SU-DHL-6 (cell line): ENCODE measurements around the gene MYH15.

Experiments used
- H2AFZ ChIP-seq: fragments of 200-600 bp; sonication (generic); 2 replicates; pipeline ENCODE4 v1.6.1; 2014; ENCODE audit warnings: low read depth, mild to moderate bottlenecking, moderate library complexity, mixed read lengths, antibody characterized with exemption, low read length; ENCODE audit not compliant: severe bottlenecking
- H3F3A ChIP-seq: fragments of 200-600 bp; shearing (Covaris generic); 2 replicates; pipeline ENCODE4 v1.6.0; 2016; ENCODE audit warnings: antibody characterized with exemption, mild to moderate bottlenecking; ENCODE audit not compliant: insufficient read depth
- H3K27ac ChIP-seq: fragments of 200-600 bp; sonication (generic); 2 replicates; pipeline ENCODE4 v1.5.1; 2016; ENCODE audit warnings: low read depth, mild to moderate bottlenecking, low read length, moderate library complexity, mixed read lengths
- H3K27me3 ChIP-seq: fragments of 200-600 bp; sonication (generic), shearing (Covaris generic); 2 replicates; pipeline ENCODE4 v1.6.0; 2014; ENCODE audit warnings: mild to moderate bottlenecking, low read length
- H3K36me3 ChIP-seq: fragments of 200-600 bp; sonication (generic); 2 replicates; pipeline ENCODE4 v1.6.1; 2014; ENCODE audit warnings: mild to moderate bottlenecking, low read length, mixed read lengths
- H3K4me2 ChIP-seq: fragments of 300-600, 200-600 bp; shearing (Covaris generic), sonication (generic); 2 replicates; pipeline ENCODE4 v1.6.0; 2014; ENCODE audit warnings: low read length, low read depth, mild to moderate bottlenecking; ENCODE audit not compliant: poor library complexity, severe bottlenecking
- H3K4me3 ChIP-seq: fragments of 200-600 bp; sonication (generic); 2 replicates; pipeline ENCODE4 v1.5.1; 2014; ENCODE audit warnings: antibody characterized with exemption, low read length, mild to moderate bottlenecking, mixed read lengths; ENCODE audit not compliant: insufficient read depth, poor library complexity, severe bottlenecking
- H3K79me2 ChIP-seq: fragments of 200-600 bp; sonication (generic); 2 replicates; pipeline ENCODE4 v1.6.1; 2014; ENCODE audit warnings: mild to moderate bottlenecking, low read length, moderate library complexity; ENCODE audit not compliant: insufficient read depth
- H3K9ac ChIP-seq: fragments of 200-600 bp; sonication (generic); 2 replicates; pipeline ENCODE4 v1.7.0; 2014; ENCODE audit warnings: mild to moderate bottlenecking, low read length
- H3K9me2 ChIP-seq: fragments of 200-600 bp; sonication (generic); replicated peaks from 2 replicates; pipeline ENCODE4 v1.6.1; 2014; ENCODE audit warnings: low read length; ENCODE audit not compliant: insufficient read depth
- H3K9me3 ChIP-seq: fragments of 200-600 bp; sonication (generic); 2 replicates; pipeline ENCODE4 v1.6.1; 2014; ENCODE audit warnings: low read length, mixed read lengths; ENCODE audit not compliant: insufficient read depth
- H4K20me1 ChIP-seq: fragments of 200-600 bp; sonication (generic); 2 replicates; pipeline ENCODE4 v1.6.1; 2014; ENCODE audit warnings: low read depth, mild to moderate bottlenecking, antibody characterized with exemption, low read length, moderate library complexity, mixed read lengths
- EZH2phosphoT487 ChIP-seq: fragments of 200-600 bp; sonication (generic), shearing (Covaris generic); conservative IDR thresholded peaks from 2 replicates; pipeline ENCODE4 v1.6.1; 2018; ENCODE audit warnings: mild to moderate bottlenecking, antibody characterized with exemption, low read length, moderate library complexity, mixed read lengths
- TF ChIP-seq, protein P1 (sequence below): fragments of 200-600 bp; sonication (generic); IDR thresholded peaks from one replicate; pipeline ENCODE4 v1.5.1; 2017; ENCODE audit warnings: antibody characterized with exemption, mild to moderate bottlenecking, low read length, moderate library complexity; ENCODE audit not compliant: insufficient read depth, poor library complexity, severe bottlenecking

Gene MYH15

GRCh38 chr3:108338901-108339545 lies 171.4 kb downstream of the MYH15 start:
- no peak overlapping the region for H3K4me3 ChIP-seq
- H3K4me2 ChIP-seq, result no peak overlapping the region
- H3K9ac ChIP-seq, result no peak overlapping the region
- no peaks in the 10 kb centered on the region for H3F3A ChIP-seq
- no peak for TF ChIP-seq EZH2phosphoT487
- TF ChIP-seq, protein P1, sequence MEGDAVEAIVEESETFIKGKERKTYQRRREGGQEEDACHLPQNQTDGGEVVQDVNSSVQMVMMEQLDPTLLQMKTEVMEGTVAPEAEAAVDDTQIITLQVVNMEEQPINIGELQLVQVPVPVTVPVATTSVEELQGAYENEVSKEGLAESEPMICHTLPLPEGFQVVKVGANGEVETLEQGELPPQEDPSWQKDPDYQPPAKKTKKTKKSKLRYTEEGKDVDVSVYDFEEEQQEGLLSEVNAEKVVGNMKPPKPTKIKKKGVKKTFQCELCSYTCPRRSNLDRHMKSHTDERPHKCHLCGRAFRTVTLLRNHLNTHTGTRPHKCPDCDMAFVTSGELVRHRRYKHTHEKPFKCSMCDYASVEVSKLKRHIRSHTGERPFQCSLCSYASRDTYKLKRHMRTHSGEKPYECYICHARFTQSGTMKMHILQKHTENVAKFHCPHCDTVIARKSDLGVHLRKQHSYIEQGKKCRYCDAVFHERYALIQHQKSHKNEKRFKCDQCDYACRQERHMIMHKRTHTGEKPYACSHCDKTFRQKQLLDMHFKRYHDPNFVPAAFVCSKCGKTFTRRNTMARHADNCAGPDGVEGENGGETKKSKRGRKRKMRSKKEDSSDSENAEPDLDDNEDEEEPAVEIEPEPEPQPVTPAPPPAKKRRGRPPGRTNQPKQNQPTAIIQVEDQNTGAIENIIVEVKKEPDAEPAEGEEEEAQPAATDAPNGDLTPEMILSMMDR, result no peak
- H3K79me2 ChIP-seq, result no peaks in the 10 kb centered on the region
- no peak overlapping the region for H3K27ac ChIP-seq
- H3K9me2 ChIP-seq, result no peaks in the 10 kb centered on the region
- no peaks in the 10 kb centered on the region for H3K27me3 ChIP-seq
- no peaks in the 10 kb centered on the region for H3K9me3 ChIP-seq
- H2AFZ ChIP-seq, result no peak overlapping the region
- H4K20me1 ChIP-seq, result no peaks in the 10 kb centered on the region
- no peaks in the 10 kb centered on the region for H3K36me3 ChIP-seq

DNA sequence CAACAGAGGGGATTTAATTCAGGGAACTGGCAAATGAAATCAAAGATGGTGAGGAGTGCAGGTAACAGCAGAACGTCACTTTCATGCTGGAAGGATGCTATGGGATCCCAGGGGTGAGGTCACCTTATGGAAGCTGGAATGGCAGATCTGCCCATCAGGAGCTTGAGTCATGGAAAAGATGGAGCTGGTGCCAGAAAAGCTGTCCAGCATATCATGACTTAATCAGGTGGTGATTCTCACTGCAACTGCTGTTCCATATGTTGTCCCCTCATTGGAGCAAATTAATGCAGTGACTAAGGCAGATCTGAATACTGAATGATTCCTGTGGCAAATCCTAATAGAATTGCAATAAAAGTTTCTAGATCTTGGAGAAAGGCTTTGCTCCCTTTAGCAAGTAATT lies 175.7 kb downstream of the MYH15 start:
- no peak overlapping the region for H3K4me3 ChIP-seq
- H3K9me3 ChIP-seq, result no peaks in the 10 kb centered on the region
- TF ChIP-seq, protein P1, result no peak
- no peak for TF ChIP-seq EZH2phosphoT487

DNA sequence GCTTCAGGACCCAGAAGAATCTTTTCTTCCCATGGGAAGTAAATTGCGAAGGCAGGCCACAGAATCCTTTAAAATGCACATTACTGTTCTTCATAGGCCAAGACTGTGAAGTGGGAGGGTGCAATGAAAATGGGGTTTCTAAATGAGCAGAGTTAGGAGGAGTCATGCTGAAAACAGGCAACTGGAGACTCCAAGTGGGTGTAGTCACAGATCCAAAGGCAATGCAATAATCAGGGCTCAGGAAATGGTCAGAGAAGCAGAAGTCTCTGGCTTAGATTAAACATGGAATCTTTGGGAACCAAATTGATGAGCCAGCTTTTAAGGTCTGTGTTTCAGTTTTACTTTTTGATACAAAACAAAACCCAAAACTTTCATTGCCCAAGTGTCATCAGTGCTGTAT lies 176.4 kb downstream of the MYH15 start:
- Histone ChIP-seq H3K27me3 (no peaks in the 10 kb centered on the region), H3K9ac (no peak overlapping the region), H3K79me2 (no peaks in the 10 kb centered on the region), H2AFZ (no peak overlapping the region), H3F3A (no peaks in the 10 kb centered on the region), H4K20me1 (no peaks in the 10 kb centered on the region), H3K36me3 (no peaks in the 10 kb centered on the region), H3K9me3 (no peaks in the 10 kb centered on the region), H3K9me2 (no peaks in the 10 kb centered on the region), H3K4me2 (no peak overlapping the region), H3K27ac (no peak overlapping the region), H3K4me3 (no peak overlapping the region)
- TF ChIP-seq, protein P1, result no peak
- TF ChIP-seq EZH2phosphoT487, result no peak

More for the DNA sequence above, 175.7 kb downstream of the MYH15 start:
- Histone ChIP-seq H3K27ac (no peak overlapping the region), H3K4me2 (no peak overlapping the region), H2AFZ (no peak overlapping the region), H3K79me2 (no peaks in the 10 kb centered on the region), H3F3A (no peaks in the 10 kb centered on the region), H3K27me3 (no peaks in the 10 kb centered on the region), H4K20me1 (no peaks in the 10 kb centered on the region), H3K9ac (no peak overlapping the region), H3K36me3 (no peaks in the 10 kb centered on the region), H3K9me2 (no peaks in the 10 kb centered on the region)
